Posterior vena cava (tissue), 2 donors: ENCODE data around the gene KCTD1. TPM values are rescaled to one million over a fixed set of nuclear protein-coding genes. Genes with fewer than 3 reads are reported as not detected.

Experiments
- DNase-seq: peaks from one replicate; pipeline ENCODE4 v3.0.0-alpha.2; 2020; ENCODE audit warnings: low spot score
- intact Hi-C, 2 donors: fragments of 100-400 bp; cut with DNase I; formaldehyde crosslinking; loops; one replicate each; pipeline versions ENCODE4 v1.14.1 to v1.14.2; 2022 to 2023
- total RNA-seq, 2 donors: library from RNA; stranded (reverse); fragmentation: NEBNext Ultra II Directional; extraction: Animal tissue kit (Norgen Biotek cat#: 25700); gene quantifications; one replicate each; pipeline ENCODE4 v1.2.1, GENCODE V29; 2021
- donor health status: DM: yes; HTN: yes; CAD: no.
- donor health status: DM: yes; HTN: yes; CAD: no.

Gene KCTD1
- total RNA-seq, 2 donors from 2014 or later = 8.5 to 9.2 TPM

GRCh38 chr18:26526966-26527234 lies 21.5 kb downstream of the KCTD1 start:
- DNase-seq = no peak
- intact Hi-C loops = no loop called here

GRCh38 chr18:26526128-26526965 lies 22.0 kb downstream of the KCTD1 start:
- intact Hi-C loops = no loop called here
- DNase-seq = no peak

GRCh38 chr18:26524504-26525351 lies 23.6 kb downstream of the KCTD1 start:
- intact Hi-C loops = no loop called here
- no peak for DNase-seq

GRCh38 chr18:26524002-26524401 lies 24.4 kb downstream of the KCTD1 start:
- intact Hi-C loops = no loop called here
- no peak for DNase-seq

GRCh38 chr18:26521617-26522016 lies 26.7 kb downstream of the KCTD1 start:
- DNase-seq = no peak
- intact Hi-C loops = no loop called here

GRCh38 chr18:26520974-26521373 lies 27.4 kb downstream of the KCTD1 start:
- DNase-seq = no peak
- intact Hi-C loops = no loop called here

GRCh38 chr18:26519114-26519513 lies 29.2 kb downstream of the KCTD1 start:
- intact Hi-C loops = no loop called here
- DNase-seq = no peak

GRCh38 chr18:26516964-26517363 lies 31.4 kb downstream of the KCTD1 start:
- intact Hi-C loops = no loop called here
- no peak for DNase-seq

- DNase-seq = no peak
- intact Hi-C loops = no loop called here
Measured at GRCh38 chr18:26515643-26516487, 32.5 kb downstream of the KCTD1 start.

- no peak for DNase-seq
- intact Hi-C loops = no loop called here
Measured at GRCh38 chr18:26511339-26512071, 36.8 kb downstream of the KCTD1 start.

GRCh38 chr18:26510337-26510736 lies 38.0 kb downstream of the KCTD1 start:
- intact Hi-C loops = no loop called here
- no peak for DNase-seq

- DNase-seq = no peak
- intact Hi-C loops = no loop called here
Measured at GRCh38 chr18:26506012-26506411, 42.3 kb downstream of the KCTD1 start.

GRCh38 chr18:26504831-26505230 lies 43.5 kb downstream of the KCTD1 start:
- no peak for DNase-seq
- intact Hi-C loops = no loop called here

GRCh38 chr18:26503382-26503781 lies 45.0 kb downstream of the KCTD1 start:
- intact Hi-C loops = no loop called here
- no peak for DNase-seq

GRCh38 chr18:26502823-26503222 lies 45.5 kb downstream of the KCTD1 start:
- DNase-seq = no peak
- intact Hi-C loops = no loop called here

GRCh38 chr18:26497866-26498265 lies 50.5 kb downstream of the KCTD1 start:
- intact Hi-C loops = no loop called here
- no peak for DNase-seq

GRCh38 chr18:26496528-26496927 lies 51.8 kb downstream of the KCTD1 start:
- intact Hi-C loops = no loop called here

GRCh38 chr18:26495287-26495686 lies 53.1 kb downstream of the KCTD1 start:
- intact Hi-C loops = no loop called here
- DNase-seq = no peak

More at GRCh38 chr18:26496528-26496927, 51.8 kb downstream of the KCTD1 start:
- no peak for DNase-seq

GRCh38 chr18:26493021-26493420 lies 55.3 kb downstream of the KCTD1 start:
- DNase-seq = no peak
- intact Hi-C loops = no loop called here
